Uterus (tissue), 4 donors: ENCODE measurements around the gene LAMTOR5. TPM values are rescaled to one million over a fixed set of nuclear protein-coding genes. Genes with fewer than 3 reads are reported as not detected.
A peak's percentile ranks its signal among the peaks of the same experiment; 100 is the strongest.

Source experiments
- DNase-seq, 2 donors: peaks; one replicate each; pipeline ENCODE4 v3.0.0-alpha.2; 2019 to 2020
- H3K27ac ChIP-seq, 2 donors: fragments of 200-600 bp; sonication (generic); 1 replicate in 1 of 2; 2 replicates in 1 of 2; pipeline ENCODE4 v1.5.1; 2016 to 2018
- H3K27me3 ChIP-seq, 2 donors: fragments of 200-600 bp; sonication (generic); one replicate each; pipeline ENCODE4 v1.5.1; 2018 to 2019; ENCODE audit warnings: control low read depth in 1 of 2
- H3K36me3 ChIP-seq, 2 donors: fragments of 200-600 bp; sonication (generic); one replicate each; pipeline ENCODE4 v1.5.1; 2019; ENCODE audit warnings: control low read depth in 1 of 2
- H3K4me1 ChIP-seq, 2 donors: fragments of 200-600 bp; sonication (generic); one replicate each; pipeline ENCODE4 v1.5.1; 2018 to 2019; ENCODE audit warnings: control low read depth in 1 of 2
- H3K4me3 ChIP-seq, 2 donors: fragments of 200-600 bp; sonication (generic); 1 replicate in 1 of 2; 2 replicates in 1 of 2; pipeline ENCODE4 v1.5.1; 2018 to 2019; ENCODE audit warnings: mild to moderate bottlenecking in 1 of 2
- H3K9me3 ChIP-seq, 2 donors: fragments of 200-600 bp; sonication (generic); one replicate each; pipeline ENCODE4 v1.5.1; 2019; ENCODE audit warnings: control low read depth in 1 of 2
- POLR2A ChIP-seq, 2 donors: fragments of 450-650 bp; IDR thresholded peaks; one replicate each; pipeline ENCODE4 v1.6.1; 2016; ENCODE audit warnings: antibody characterized with exemption in 2 of 2, mild to moderate bottlenecking in 1 of 2, moderate library complexity in 1 of 2
- intact Hi-C: fragments of 100-400 bp; cut with DNase I; formaldehyde crosslinking; loops from one replicate; pipeline ENCODE4 v1.15.1; 2023; ENCODE audit warnings: low total_unique reads
- total RNA-seq, 4 donors: library from RNA; depleted of rRNA in 3 of 4; stranded (reverse); fragments of >200 nt in 3 of 4; gene quantifications; one replicate each; pipeline versions ENCODE4 v1.1.0 to v1.2.4, GENCODE V29; 2014 to 2023
- TF ChIP-seq, protein P1 (sequence below), 4 experiments: fragments of 200-600 bp in 2 of 4; fragments of 450-650 bp in 2 of 4; sonication (generic) in 2 of 4; IDR thresholded peaks; one replicate each; pipeline ENCODE4 v1.5.1; 2016 to 2019; ENCODE audit warnings: antibody characterized with exemption in 4 of 4, mild to moderate bottlenecking in 2 of 4, moderate library complexity in 1 of 4
- donor health status: DM: yes; HTN: yes; CAD: no.

LAMTOR5 gene
- total RNA-seq, result 100 to 1,000 TPM in 1 of 4 donors, 10 to 100 TPM in 2, 1 to 10 TPM in 1; 5.4 to 117 (median 58.5) TPM

- peaks cover 0 to 5% of the 10 kb centered on the region in 2 donors for H3K4me1 ChIP-seq
- H3K27ac ChIP-seq, result peak within 1 kb of the TSS; percentile 94
- no peaks in the 10 kb centered on the region for H3K36me3 ChIP-seq
- H3K9me3 ChIP-seq, result no peaks in the 10 kb centered on the region
- H3K27me3 ChIP-seq, result no peaks in the 10 kb centered on the region
- peak; percentile 90 to 93 for DNase-seq
- intact Hi-C loops, result loop anchor here (2.0 kb wide), 1 partner anchor 71 kb away; no protein-coding TSS in a partner anchor
- peak within 1 kb of the TSS; percentile 86 to 99 for H3K4me3 ChIP-seq
- TF ChIP-seq, protein P1, sequence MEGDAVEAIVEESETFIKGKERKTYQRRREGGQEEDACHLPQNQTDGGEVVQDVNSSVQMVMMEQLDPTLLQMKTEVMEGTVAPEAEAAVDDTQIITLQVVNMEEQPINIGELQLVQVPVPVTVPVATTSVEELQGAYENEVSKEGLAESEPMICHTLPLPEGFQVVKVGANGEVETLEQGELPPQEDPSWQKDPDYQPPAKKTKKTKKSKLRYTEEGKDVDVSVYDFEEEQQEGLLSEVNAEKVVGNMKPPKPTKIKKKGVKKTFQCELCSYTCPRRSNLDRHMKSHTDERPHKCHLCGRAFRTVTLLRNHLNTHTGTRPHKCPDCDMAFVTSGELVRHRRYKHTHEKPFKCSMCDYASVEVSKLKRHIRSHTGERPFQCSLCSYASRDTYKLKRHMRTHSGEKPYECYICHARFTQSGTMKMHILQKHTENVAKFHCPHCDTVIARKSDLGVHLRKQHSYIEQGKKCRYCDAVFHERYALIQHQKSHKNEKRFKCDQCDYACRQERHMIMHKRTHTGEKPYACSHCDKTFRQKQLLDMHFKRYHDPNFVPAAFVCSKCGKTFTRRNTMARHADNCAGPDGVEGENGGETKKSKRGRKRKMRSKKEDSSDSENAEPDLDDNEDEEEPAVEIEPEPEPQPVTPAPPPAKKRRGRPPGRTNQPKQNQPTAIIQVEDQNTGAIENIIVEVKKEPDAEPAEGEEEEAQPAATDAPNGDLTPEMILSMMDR (IDR thresholded peaks at IDR 0.05), result peak; percentile 5 to 47 (median 18)
- TF ChIP-seq POLR2A (IDR thresholded peaks at IDR 0.05), result peak; percentile 60 to 86
Measured at GRCh38 chr1:110407260-110408210, at the start of gene LAMTOR5. TSS of gene LAMTOR5 (minus strand) at chr1:110407694. CDS start at chr1:110407620, 74 bp downstream.

GRCh38 chr1:110457206-110457605 lies 49.7 kb upstream of the LAMTOR5 start:
- no peak overlapping the region for H3K4me3 ChIP-seq
- H3K9me3 ChIP-seq, result no peaks in the 10 kb centered on the region
- no peaks in the 10 kb centered on the region for H3K4me1 ChIP-seq
- H3K36me3 ChIP-seq, result no peaks in the 10 kb centered on the region
- intact Hi-C loops, result no loop called here
- no peaks in the 10 kb centered on the region for H3K27me3 ChIP-seq
- no peak overlapping the region for H3K27ac ChIP-seq
- TF ChIP-seq, protein P1 (IDR thresholded peaks at IDR 0.05), result no peak
- no peak for TF ChIP-seq POLR2A (IDR thresholded peaks at IDR 0.05)
- DNase-seq, result no peak

GRCh38 chr1:110455151-110455550 lies 47.7 kb upstream of the LAMTOR5 start:
- no peak for DNase-seq
- Histone ChIP-seq H3K27ac (no peak overlapping the region), H3K4me1 (no peaks in the 10 kb centered on the region), H3K4me3 (no peak overlapping the region), H3K9me3 (no peaks in the 10 kb centered on the region), H3K36me3 (no peaks in the 10 kb centered on the region), H3K27me3 (no peaks in the 10 kb centered on the region)
- TF ChIP-seq, protein P1 (IDR thresholded peaks at IDR 0.05), result no peak
- TF ChIP-seq POLR2A (IDR thresholded peaks at IDR 0.05), result no peak
- intact Hi-C loops, result no loop called here

DNA sequence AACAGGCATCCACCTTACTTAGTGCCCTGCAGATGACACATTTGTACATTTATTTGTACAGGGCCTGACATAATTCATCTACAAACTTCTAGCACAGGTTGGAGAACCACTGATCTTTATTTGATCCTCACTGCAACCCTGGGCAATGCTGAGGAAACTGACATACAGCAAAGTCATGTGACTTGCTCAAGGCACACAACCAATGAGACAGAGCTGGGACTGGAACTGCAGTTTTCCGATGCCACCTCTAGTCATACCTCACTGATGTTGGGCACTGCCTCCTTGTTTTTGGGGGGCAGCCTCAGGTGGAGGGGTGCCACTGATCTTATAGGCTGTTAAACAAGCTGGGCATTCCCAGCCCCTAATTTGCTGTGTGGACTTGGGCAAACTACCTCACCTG lies 46.8 kb upstream of the LAMTOR5 start:
- no peak overlapping the region for H3K4me3 ChIP-seq
- intact Hi-C loops, result no loop called here
- H3K36me3 ChIP-seq, result no peaks in the 10 kb centered on the region
- no peaks in the 10 kb centered on the region for H3K4me1 ChIP-seq
- no peak for DNase-seq
- no peaks in the 10 kb centered on the region for H3K27me3 ChIP-seq
- no peak overlapping the region for H3K27ac ChIP-seq
- no peak for TF ChIP-seq POLR2A (IDR thresholded peaks at IDR 0.05)
- TF ChIP-seq, protein P1 (IDR thresholded peaks at IDR 0.05), result no peak
- no peaks in the 10 kb centered on the region for H3K9me3 ChIP-seq

DNA sequence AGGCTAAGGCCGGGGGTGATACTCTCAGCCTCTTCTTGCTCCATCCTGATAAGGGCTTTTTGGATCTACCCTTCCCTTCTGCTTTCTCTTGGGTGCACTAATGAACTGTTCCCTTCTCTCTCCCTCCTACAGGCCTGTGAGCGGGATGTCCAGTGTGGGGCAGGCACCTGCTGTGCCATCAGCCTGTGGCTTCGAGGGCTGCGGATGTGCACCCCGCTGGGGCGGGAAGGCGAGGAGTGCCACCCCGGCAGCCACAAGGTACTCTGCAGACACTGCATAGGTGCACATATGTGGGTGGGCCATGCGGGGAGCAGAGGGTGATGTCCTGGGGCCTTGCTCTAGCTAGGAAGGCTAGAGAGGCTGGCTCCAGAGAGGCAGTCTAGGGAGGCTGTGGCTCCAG lies 46.3 kb upstream of the LAMTOR5 start:
- no peaks in the 10 kb centered on the region for H3K36me3 ChIP-seq
- no peak for DNase-seq
- H3K27ac ChIP-seq, result no peak overlapping the region
- TF ChIP-seq, protein P1 (IDR thresholded peaks at IDR 0.05), result no peak
- no peak for TF ChIP-seq POLR2A (IDR thresholded peaks at IDR 0.05)
- H3K27me3 ChIP-seq, result no peaks in the 10 kb centered on the region
- no peak overlapping the region for H3K4me3 ChIP-seq
- H3K4me1 ChIP-seq, result no peaks in the 10 kb centered on the region
- intact Hi-C loops, result no loop called here
- no peaks in the 10 kb centered on the region for H3K9me3 ChIP-seq
